H54 (cell line): ENCODE measurements around the gene ASCC2.

Experiments
- DNase-seq: peaks from one replicate; pipeline ENCODE4 v3.0.0; 2011; ENCODE audit warnings: low spot score, mixed read lengths; ENCODE audit not compliant: insufficient read length
- FAIRE-seq: peaks from 3 replicates; lab custom pipeline; 2011; peaks lifted over from hg19 to GRCh38; lab: Jason Lieb, UNC
- POLR2A ChIP-seq: IDR thresholded peaks from 2 replicates; pipeline ENCODE4 v1.6.1; 2011; ENCODE audit warnings: low read depth, mild to moderate bottlenecking, low read length

ASCC2 gene

GRCh38 chr22:29837741-29838598 lies at the start of gene ASCC2:
ASCC2 (minus strand) TSS chr22:29838274; CDS start chr22:29832325, 5,949 bp downstream.
- FAIRE-seq (no peak), DNase-seq (peak; percentile 81)
- peak; percentile 28; the same call in 1 of the 2 replicates for TF ChIP-seq POLR2A

GRCh38 chr22:29887358-29887757 lies 49.3 kb upstream of the ASCC2 start:
- TF ChIP-seq POLR2A: no peak
- DNase-seq (no peak), FAIRE-seq (no peak)

- no peak for DNase-seq
- no peak for TF ChIP-seq POLR2A
- no peak for FAIRE-seq
Measured at GRCh38 chr22:29886596-29886995, 48.5 kb upstream of the ASCC2 start.

- FAIRE-seq: no peak
- TF ChIP-seq POLR2A: no peak
- no peak for DNase-seq
Measured at GRCh38 chr22:29885610-29886009, 47.5 kb upstream of the ASCC2 start.

- FAIRE-seq (no peak), DNase-seq (no peak)
- no peak for TF ChIP-seq POLR2A
Measured at GRCh38 chr22:29883775-29884097, 45.7 kb upstream of the ASCC2 start.

- no peak for FAIRE-seq
- TF ChIP-seq POLR2A: peak; percentile 43; the same call in 1 of the 2 replicates
- peak; percentile 38 for DNase-seq
Measured at GRCh38 chr22:29883045-29883774, 45.1 kb upstream of the ASCC2 start, which contains the start of gene MTMR3. MTMR3 (plus strand) TSS chr22:29883174; CDS start chr22:29971060, 87,886 bp downstream.

GRCh38 chr22:29882716-29883044 lies 44.6 kb upstream of the ASCC2 start:
- TF ChIP-seq POLR2A: no peak
- FAIRE-seq (no peak), DNase-seq (no peak)

- no peak for TF ChIP-seq POLR2A
- peak; percentile 8 for DNase-seq
- no peak for FAIRE-seq
Measured at GRCh38 chr22:29879753-29880152, 41.7 kb upstream of the ASCC2 start.

GRCh38 chr22:29877620-29878019 lies 39.5 kb upstream of the ASCC2 start:
- TF ChIP-seq POLR2A: no peak
- no peak for FAIRE-seq

GRCh38 chr22:29873943-29874342 lies 35.9 kb upstream of the ASCC2 start:
- TF ChIP-seq POLR2A: no peak
- FAIRE-seq (no peak), DNase-seq (no peak)

More at GRCh38 chr22:29877620-29878019, 39.5 kb upstream of the ASCC2 start:
- DNase-seq: no peak

- TF ChIP-seq POLR2A: no peak
- DNase-seq (no peak), FAIRE-seq (no peak)
Measured at GRCh38 chr22:29872989-29873388, 34.9 kb upstream of the ASCC2 start.

GRCh38 chr22:29872144-29872893 lies 34.2 kb upstream of the ASCC2 start:
- FAIRE-seq (no peak), DNase-seq (no peak)
- TF ChIP-seq POLR2A: no peak

GRCh38 chr22:29871684-29872083 lies 33.6 kb upstream of the ASCC2 start:
- TF ChIP-seq POLR2A: no peak
- no peak for FAIRE-seq

GRCh38 chr22:29870574-29870973 lies 32.5 kb upstream of the ASCC2 start:
- no peak for TF ChIP-seq POLR2A
- no peak for FAIRE-seq
- no peak for DNase-seq

More at GRCh38 chr22:29871684-29872083, 33.6 kb upstream of the ASCC2 start:
- no peak for DNase-seq
